Mesendoderm (in vitro differentiated cells): Measurements from ENCODE around the gene IFNA21.
"Not testable (repeated sequence)": the region's sequence is repeated elsewhere in the genome, so short reads cannot be mapped to it uniquely, and the experiment has no call there.

Experiments used
- DNase-seq: peaks from one replicate; pipeline ENCODE4 v3.0.0; 2013
- H2AK5ac ChIP-seq: 2 replicates; pipeline ENCODE4 v1.6.1; 2013; ENCODE audit warnings: low read length, inconsistent platforms
- H2BK120ac ChIP-seq: 2 replicates; pipeline ENCODE4 v1.6.1; 2013; ENCODE audit warnings: low read depth, mild to moderate bottlenecking, low read length, moderate library complexity, mixed read lengths
- H2BK15ac ChIP-seq: replicated peaks from 2 replicates; pipeline ENCODE4 v1.6.1; 2013; ENCODE audit warnings: low read depth, mild to moderate bottlenecking, moderate library complexity
- H2BK5ac ChIP-seq: 2 replicates; pipeline ENCODE4 v1.6.1; 2013; ENCODE audit warnings: low read length, inconsistent platforms
- H3K18ac ChIP-seq: 2 replicates; pipeline ENCODE4 v1.6.1; 2013; ENCODE audit warnings: mild to moderate bottlenecking, low read length, mixed read lengths
- H3K23ac ChIP-seq: one replicate; pipeline ENCODE4 v1.6.1; 2013; ENCODE audit warnings: low read length
- H3K27ac ChIP-seq: 2 replicates; pipeline ENCODE4 v1.5.1; 2013; ENCODE audit warnings: low read depth, mild to moderate bottlenecking, inconsistent platforms, low read length, moderate library complexity
- H3K27me3 ChIP-seq: 2 replicates; pipeline ENCODE4 v1.6.1; 2013; ENCODE audit warnings: low read length, control low read depth, mild to moderate bottlenecking, inconsistent platforms; ENCODE audit not compliant: insufficient read depth, poor library complexity
- H3K36me3 ChIP-seq: 2 replicates; pipeline ENCODE4 v1.6.1; 2013; ENCODE audit warnings: low read length, inconsistent platforms; ENCODE audit not compliant: control insufficient read depth, insufficient read depth
- H3K4ac ChIP-seq: one replicate; pipeline ENCODE4 v1.6.1; 2013; ENCODE audit warnings: low read depth, mild to moderate bottlenecking, low read length, moderate library complexity
- H3K4me1 ChIP-seq: 2 replicates; pipeline ENCODE4 v1.6.1; 2013; ENCODE audit warnings: low read depth, low read length, inconsistent platforms; ENCODE audit not compliant: control insufficient read depth
- H3K4me2 ChIP-seq: 2 replicates; pipeline ENCODE4 v1.6.1; 2013; ENCODE audit warnings: low read length
- H3K4me3 ChIP-seq: 2 replicates; pipeline ENCODE4 v1.5.1; 2013; ENCODE audit warnings: mild to moderate bottlenecking, low read length
- H3K56ac ChIP-seq: one replicate; pipeline ENCODE4 v1.6.1; 2013; ENCODE audit warnings: low read length
- H3K79me1 ChIP-seq: 2 replicates; pipeline ENCODE4 v1.6.1; 2013; ENCODE audit warnings: low read length, inconsistent platforms
- H3K79me2 ChIP-seq: 2 replicates; pipeline ENCODE4 v1.6.1; 2013; ENCODE audit warnings: mild to moderate bottlenecking, low read length; ENCODE audit not compliant: control insufficient read depth, insufficient read depth
- H3K9ac ChIP-seq: 2 replicates; pipeline ENCODE4 v1.6.1; 2013; ENCODE audit warnings: low read length, inconsistent platforms
- H4K5ac ChIP-seq: one replicate; pipeline ENCODE4 v1.6.1; 2013; ENCODE audit warnings: low read length
- H4K8ac ChIP-seq: one replicate; pipeline ENCODE4 v1.6.1; 2013; ENCODE audit warnings: low read depth, mild to moderate bottlenecking, control low read depth, low read length, moderate library complexity
- WGBS: extraction: QIAGEN DNeasy Blood & Tissue Kit; methylation state at CpG from one replicate; pipeline ENCODE4 v1.1.7; 2013; ENCODE audit warnings: low lambda C conversion rate, missing lambda C conversion rate; ENCODE audit not compliant: insufficient coverage; ENCODE audit errors: extremely low coverage; 5-methylcytosine and 5-hydroxymethylcytosine counted together

IFNA21 gene

GRCh38 chr9:21207043-21207442 is 40.6 kb upstream of the IFNA21 start, which contains the start of gene IFNA10:
Gene IFNA10, minus strand, starts transcription at chr9:21207143. Its CDS starts 46 bp downstream, at chr9:21207097.
- not testable (repeated sequence) for H3K23ac ChIP-seq, H3K79me1 ChIP-seq, H3K27me3 ChIP-seq, H3K4me2 ChIP-seq, H3K56ac ChIP-seq, H3K18ac ChIP-seq, H3K36me3 ChIP-seq, H2BK5ac ChIP-seq, DNase-seq, H4K5ac ChIP-seq, H2BK120ac ChIP-seq, H3K9ac ChIP-seq, H3K4me1 ChIP-seq, H2BK15ac ChIP-seq, H3K4ac ChIP-seq, H3K27ac ChIP-seq, H3K4me3 ChIP-seq, H2AK5ac ChIP-seq, H3K79me2 ChIP-seq, H4K8ac ChIP-seq
- no CpG with 5 or more reads among the region's 3 CpGs for WGBS

- H2AK5ac ChIP-seq, result no peak overlapping the region
- H3K4me3 ChIP-seq, result no peak overlapping the region
- H3K4me1 ChIP-seq, result no peaks in the 10 kb centered on the region
Observed at GRCh38 chr9:21205204-21205603, 38.7 kb upstream of the IFNA21 start.

GRCh38 chr9:21202105-21202504 is 35.6 kb upstream of the IFNA21 start, which contains the start of gene IFNA7:
Gene IFNA7, minus strand, starts transcription at chr9:21202205. Its CDS starts 40 bp downstream, at chr9:21202165.
- not testable (repeated sequence) for H3K23ac ChIP-seq, H2BK5ac ChIP-seq, DNase-seq, H3K18ac ChIP-seq, H3K4me3 ChIP-seq, H3K27ac ChIP-seq, H3K9ac ChIP-seq, H3K4me2 ChIP-seq, H4K5ac ChIP-seq, H3K36me3 ChIP-seq, H3K4me1 ChIP-seq, H3K79me1 ChIP-seq, H2BK120ac ChIP-seq, H3K4ac ChIP-seq, H2AK5ac ChIP-seq, H4K8ac ChIP-seq, H3K56ac ChIP-seq, H3K79me2 ChIP-seq, H2BK15ac ChIP-seq, H3K27me3 ChIP-seq
- no CpG with 5 or more reads among the region's 4 CpGs for WGBS

More at GRCh38 chr9:21205204-21205603, 38.7 kb upstream of the IFNA21 start:
- Histone ChIP-seq H2BK120ac (no peak overlapping the region), H3K79me1 (no peaks in the 10 kb centered on the region), H2BK15ac (no peak overlapping the region), H3K27ac (no peak overlapping the region), H3K4me2 (no peak overlapping the region), H3K18ac (no peak overlapping the region), H4K8ac (no peak overlapping the region), H3K9ac (no peak overlapping the region), H3K79me2 (no peaks in the 10 kb centered on the region), H4K5ac (no peak overlapping the region), H3K56ac (no peak overlapping the region), H2BK5ac (no peak overlapping the region), H3K23ac (no peak overlapping the region), H3K36me3 (no peaks in the 10 kb centered on the region), H3K4ac (no peak overlapping the region), H3K27me3 (no peaks in the 10 kb centered on the region)
- DNase-seq, result no peak

- H3K4me1 ChIP-seq, H2AK5ac ChIP-seq, H3K4ac ChIP-seq, H3K27me3 ChIP-seq, H2BK120ac ChIP-seq, H3K4me3 ChIP-seq, H3K27ac ChIP-seq, H3K56ac ChIP-seq, H3K23ac ChIP-seq, H2BK5ac ChIP-seq, H4K8ac ChIP-seq, H2BK15ac ChIP-seq, H3K79me1 ChIP-seq, H4K5ac ChIP-seq, H3K36me3 ChIP-seq, H3K4me2 ChIP-seq, H3K79me2 ChIP-seq, H3K9ac ChIP-seq, H3K18ac ChIP-seq: not testable (repeated sequence)
- WGBS, result no CpG with 5 or more reads among the region's 6 CpGs
- DNase-seq, result peak; percentile 18
Observed at GRCh38 chr9:21194867-21195776, 28.7 kb upstream of the IFNA21 start.

GRCh38 chr9:21187487-21187886 is 21.0 kb upstream of the IFNA21 start, which contains the start of gene IFNA4:
Gene IFNA4, minus strand, starts transcription at chr9:21187587. Its CDS starts 56 bp downstream, at chr9:21187531.
- H3K36me3 ChIP-seq, H4K5ac ChIP-seq, H3K9ac ChIP-seq, H3K4me2 ChIP-seq, H3K23ac ChIP-seq, H3K18ac ChIP-seq, H3K4me3 ChIP-seq, DNase-seq, H3K79me1 ChIP-seq, H3K56ac ChIP-seq, H4K8ac ChIP-seq, H3K4ac ChIP-seq, H3K79me2 ChIP-seq, H2BK15ac ChIP-seq, H2BK5ac ChIP-seq, H2AK5ac ChIP-seq, H2BK120ac ChIP-seq, H3K27ac ChIP-seq, H3K27me3 ChIP-seq, H3K4me1 ChIP-seq: not testable (repeated sequence)
- WGBS, result no CpG with 5 or more reads among the region's 3 CpGs
